CD4-positive, alpha-beta memory T cell (primary cell): ENCODE measurements around the gene FLAD1. TPM values are rescaled to one million over a fixed set of nuclear protein-coding genes. Genes with fewer than 3 reads are reported as not detected.

Experiments
- CTCF ChIA-PET: fragments of 350-600 bp; sonication (Branson Sonifier 250); formaldehyde crosslinking; loops from one replicate; lab custom pipeline; 2021; ENCODE audit warnings: inconsistent platforms; ENCODE audit not compliant: partially characterized antibody; lab: Charles Lee
- POLR2A ChIA-PET: fragments of 350-600 bp; sonication (Branson Sonifier 250); formaldehyde crosslinking; loops from one replicate; lab custom pipeline; 2021; ENCODE audit not compliant: partially characterized antibody; lab: Charles Lee
- DNase-seq, 5 donors: peaks; one replicate each; pipeline versions ENCODE4 v3.0.0 to v3.0.0-alpha.2; 2020 to 2022; ENCODE audit warnings: mixed read lengths in 1 of 5
- H3K27ac ChIP-seq: one replicate; pipeline ENCODE4 v1.7.0; 2013; ENCODE audit warnings: low read depth, low read length
- H3K27me3 ChIP-seq: 2 replicates; pipeline ENCODE4 v1.7.0; 2013; ENCODE audit warnings: mild to moderate bottlenecking, low read length, moderate library complexity; ENCODE audit not compliant: insufficient read depth
- H3K36me3 ChIP-seq: 2 replicates; pipeline ENCODE4 v1.7.0; 2013; ENCODE audit warnings: mild to moderate bottlenecking, low read length, moderate library complexity; ENCODE audit not compliant: insufficient read depth
- H3K4me1 ChIP-seq: 2 replicates; pipeline ENCODE4 v1.7.0; 2013; ENCODE audit warnings: mild to moderate bottlenecking, low read length, moderate library complexity; ENCODE audit not compliant: insufficient read depth
- H3K4me3 ChIP-seq, 2 donors: one replicate each; pipeline ENCODE4 v1.7.0; 2013; ENCODE audit warnings: low read length in 2 of 2, mild to moderate bottlenecking in 1 of 2
- H3K9me3 ChIP-seq, 2 donors: one replicate each; pipeline ENCODE4 v1.7.0; 2013; ENCODE audit warnings: low read length in 2 of 2, control low read depth in 1 of 2; ENCODE audit not compliant: control insufficient read depth in 1 of 2
- H3K27ac Mint-ChIP-seq, 7 donors: one replicate each; pipeline ENCODE4 v1.8.0; 2020 to 2021; ENCODE audit warnings: mixed read lengths in 7 of 7, mild to moderate bottlenecking in 6 of 7, inconsistent platforms in 3 of 7, moderate library complexity in 3 of 7
- H3K27me3 Mint-ChIP-seq, 2 donors: one replicate each; pipeline ENCODE4 v1.8.0; 2020 to 2021; ENCODE audit warnings: mixed read lengths in 2 of 2
- H3K36me3 Mint-ChIP-seq, 2 donors: one replicate each; pipeline ENCODE4 v1.8.0; 2020 to 2021; ENCODE audit warnings: mixed read lengths in 2 of 2, inconsistent platforms in 1 of 2, mild to moderate bottlenecking in 1 of 2
- H3K4me1 Mint-ChIP-seq, 4 donors: one replicate each; pipeline ENCODE4 v1.8.0; 2020 to 2021; ENCODE audit warnings: mixed read lengths in 4 of 4, mild to moderate bottlenecking in 1 of 4
- H3K4me3 Mint-ChIP-seq, 8 donors: one replicate each; pipeline ENCODE4 v1.8.0; 2020 to 2021; ENCODE audit warnings: mixed read lengths in 8 of 8, mild to moderate bottlenecking in 7 of 8, moderate library complexity in 6 of 8, inconsistent platforms in 3 of 8
- H3K9me3 Mint-ChIP-seq, 8 donors: one replicate each; pipeline ENCODE4 v1.8.0; 2020 to 2021; ENCODE audit warnings: mixed read lengths in 8 of 8, mild to moderate bottlenecking in 5 of 8, inconsistent platforms in 3 of 8, moderate library complexity in 1 of 8
- intact Hi-C: fragments of 100-400 bp; cut with micrococcal nuclease; formaldehyde crosslinking; loops from one replicate; pipeline ENCODE4 v1.15.1; 2023
- polyA plus RNA-seq, 2 donors: library from polyadenylated mRNA; unstranded; fragments of 300-500 nt; fragmentation: Illumina TruSeq; gene quantifications; one replicate each; pipeline ENCODE4 v1.2.3, GENCODE V29; 2021
- total RNA-seq, 2 experiments: library from RNA; stranded (reverse); gene quantifications; one replicate each; pipeline ENCODE4 v1.2.3, GENCODE V29; 2021

Gene FLAD1
- total and polyA plus RNA-seq, 4 experiments from 2014 or later: 48.9 to 75.9 (median 54.5) TPM

- Mint-ChIP-seq H3K4me1 (peaks cover 26 to 68% (median 47%) of the 10 kb centered on the region in 4 donors), H3K4me3 (peak overlapping the region; percentile 94 to 98 (median 97)), H3K36me3 (peaks cover 20 to 49% of the 10 kb centered on the region in 2 donors), H3K27me3 (no peaks in the 10 kb centered on the region), H3K27ac (peak overlapping the region; percentile 97 to 99 (median 98)), H3K9me3 (peaks cover 0 to 3% (median 0%) of the 10 kb centered on the region in 8 donors)
- DNase-seq: peak in 1 of 5 donors; percentile 10
- ChIA-PET CTCF (interaction anchor here (0.9 to 3.9 kb wide), 12 partner anchors 8 to 91 kb away, joined by 3 to 41 read pairs (median 8); partner anchors contain the start of genes ADAM15, CKS1B, FLAD1 and LENEP), POLR2A (interaction anchor here (0.8 to 41.7 kb wide), 10 partner anchors 9 to 101 kb away, joined by 3 to 1543 read pairs (median 34); partner anchors contain the start of genes CKS1B, FLAD1, LENEP and PMVK)
- Histone ChIP-seq H3K4me3 (peak overlapping the region; percentile 63 to 65), H3K27me3 (no peaks in the 10 kb centered on the region), H3K9me3 (no peaks in the 10 kb centered on the region), H3K4me1 (peaks cover 49% of the 10 kb centered on the region), H3K36me3 (peaks cover 29% of the 10 kb centered on the region), H3K27ac (peak overlapping the region; percentile 84)
- intact Hi-C loops: loop anchor here (1.0 to 2.0 kb wide), 6 partner anchors 14 to 100 kb away; partner anchors contain the start of genes CKS1B and FLAD1
These were observed 22.6 kb upstream of the FLAD1 start for GRCh38 chr1:154960446-154961136.

- Histone ChIP-seq H3K4me3 (peak within 1 kb of the TSS; percentile 63 to 65), H3K4me1 (peaks cover 45% of the 10 kb centered on the region), H3K36me3 (peaks cover 38% of the 10 kb centered on the region), H3K27me3 (no peaks in the 10 kb centered on the region), H3K27ac (peak within 1 kb of the TSS; percentile 84), H3K9me3 (no peaks in the 10 kb centered on the region)
- intact Hi-C loops: loop anchor here (1.0 to 2.0 kb wide), 6 partner anchors 13 to 99 kb away; partner anchors contain the start of genes CKS1B and FLAD1
- H3K27ac Mint-ChIP-seq: peak within 1 kb of the TSS; percentile 97 to 99 (median 98)
- no peaks in the 10 kb centered on the region for H3K9me3 Mint-ChIP-seq
- H3K4me3 Mint-ChIP-seq: peak within 1 kb of the TSS; percentile 94 to 98 (median 97)
- no peaks in the 10 kb centered on the region for H3K27me3 Mint-ChIP-seq
- peaks cover 22 to 48% of the 10 kb centered on the region in 2 donors for H3K36me3 Mint-ChIP-seq
- peak; percentile 81 to 88 (median 82) for DNase-seq
- ChIA-PET POLR2A (interaction anchor here (0.6 to 41.7 kb wide), 14 partner anchors 10 to 123 kb away, joined by 3 to 1543 read pairs (median 3); partner anchors contain the start of genes ADAM15, CKS1B, FLAD1 and LENEP), CTCF (interaction anchor here (0.9 to 3.9 kb wide), 14 partner anchors 9 to 98 kb away, joined by 3 to 41 read pairs (median 6); partner anchors contain the start of genes ADAM15, CKS1B, FLAD1 and LENEP)
- peaks cover 21 to 59% (median 39%) of the 10 kb centered on the region in 4 donors for H3K4me1 Mint-ChIP-seq
These were observed 21.7 kb upstream of the FLAD1 start, which contains the start of gene PYGO2 for GRCh38 chr1:154961207-154962155. Gene PYGO2 (minus strand): TSS chr1:154961782. CDS start chr1:154961576, 206 bp downstream.

- peak in 3 of 5 donors; percentile 41 to 51 (median 49) for DNase-seq
These were observed 20.9 kb upstream of the FLAD1 start for GRCh38 chr1:154962156-154962749.

GRCh38 chr1:154962795-154963330 is 20.3 kb upstream of the FLAD1 start:
- DNase-seq: peak in 1 of 5 donors; percentile 8
- intact Hi-C loops: no loop called here
- no peaks in the 10 kb centered on the region for H3K27me3 ChIP-seq
- H3K9me3 ChIP-seq: no peaks in the 10 kb centered on the region
- H3K36me3 Mint-ChIP-seq: peaks cover 29 to 57% of the 10 kb centered on the region in 2 donors
- H3K27me3 Mint-ChIP-seq: no peaks in the 10 kb centered on the region
- H3K4me3 Mint-ChIP-seq: peak overlapping the region; percentile 58 to 90 (median 84)
- peaks cover 32% of the 10 kb centered on the region for H3K4me1 ChIP-seq
- ChIA-PET POLR2A (interaction anchor here (1.0 to 41.7 kb wide), 7 partner anchors 9 to 88 kb away, joined by 3 to 1543 read pairs (median 50); partner anchors contain the start of genes ADAM15, CKS1B, FLAD1 and LENEP), CTCF (interaction anchor here (0.7 to 4.8 kb wide), 7 partner anchors 9 to 97 kb away, joined by 3 to 41 read pairs (median 19); partner anchors contain the start of genes CKS1B and SHC1)
- H3K36me3 ChIP-seq: peaks cover 52% of the 10 kb centered on the region
- H3K4me1 Mint-ChIP-seq: peaks cover 21 to 45% (median 31%) of the 10 kb centered on the region in 4 donors
- H3K9me3 Mint-ChIP-seq: no peaks in the 10 kb centered on the region
- H3K27ac Mint-ChIP-seq: peak overlapping the region; percentile 85 to 98 (median 93)
- peak overlapping the region in 1 of 2 donors; percentile 65 for H3K4me3 ChIP-seq
- peak overlapping the region; percentile 84 for H3K27ac ChIP-seq

More at GRCh38 chr1:154962156-154962749, 20.9 kb upstream of the FLAD1 start:
- no peaks in the 10 kb centered on the region for H3K27me3 ChIP-seq
- intact Hi-C loops: no loop called here
- Mint-ChIP-seq H3K4me1 (peaks cover 21 to 51% (median 33%) of the 10 kb centered on the region in 4 donors), H3K36me3 (peaks cover 28 to 56% of the 10 kb centered on the region in 2 donors), H3K27ac (peak overlapping the region; percentile 85 to 98 (median 93)), H3K27me3 (no peaks in the 10 kb centered on the region), H3K9me3 (no peaks in the 10 kb centered on the region), H3K4me3 (peak overlapping the region; percentile 81 to 90 (median 84))
- peak overlapping the region; percentile 63 to 65 for H3K4me3 ChIP-seq
- H3K9me3 ChIP-seq: no peaks in the 10 kb centered on the region
- peaks cover 38% of the 10 kb centered on the region for H3K4me1 ChIP-seq
- H3K27ac ChIP-seq: peak overlapping the region; percentile 84
- H3K36me3 ChIP-seq: peaks cover 46% of the 10 kb centered on the region
- ChIA-PET POLR2A (interaction anchor here (0.8 to 41.7 kb wide), 9 partner anchors 11 to 123 kb away, joined by 3 to 1543 read pairs (median 22); partner anchors contain the start of genes ADAM15, CKS1B, FLAD1 and LENEP), CTCF (interaction anchor here (0.7 to 3.9 kb wide), 13 partner anchors 10 to 98 kb away, joined by 3 to 41 read pairs (median 7); partner anchors contain the start of genes CKS1B, FLAD1, PMVK and SHC1)

- Histone ChIP-seq H3K9me3 (no peaks in the 10 kb centered on the region), H3K4me3 (no peak overlapping the region), H3K27ac (no peak overlapping the region), H3K27me3 (no peaks in the 10 kb centered on the region), H3K36me3 (peaks cover 50% of the 10 kb centered on the region), H3K4me1 (peaks cover 32% of the 10 kb centered on the region)
- Mint-ChIP-seq H3K36me3 (peaks cover 29 to 60% of the 10 kb centered on the region in 2 donors), H3K9me3 (no peaks in the 10 kb centered on the region), H3K27ac (peak overlapping the region in 6 of 7 donors; percentile 25 to 98 (median 72)), H3K27me3 (no peaks in the 10 kb centered on the region), H3K4me3 (peak overlapping the region in 3 of 8 donors; percentile 11 to 35 (median 15)), H3K4me1 (peaks cover 18 to 38% (median 26%) of the 10 kb centered on the region in 4 donors)
- no peak for DNase-seq
- CTCF ChIA-PET: interaction anchor here (1.3 to 4.8 kb wide), 5 partner anchors 8 to 53 kb away, joined by 4 to 28 read pairs (median 7); partner anchors contain the start of genes CKS1B and PBXIP1
- POLR2A ChIA-PET: interaction anchor here (1.7 to 41.7 kb wide), 5 partner anchors 10 to 43 kb away, joined by 7 to 1543 read pairs (median 52); partner anchors contain the start of genes CKS1B, FLAD1, LENEP and PBXIP1
- intact Hi-C loops: no loop called here
These were observed 19.5 kb upstream of the FLAD1 start for GRCh38 chr1:154963643-154964042.
